Measurements from ENCODE around the gene SNAP23.

DNA sequence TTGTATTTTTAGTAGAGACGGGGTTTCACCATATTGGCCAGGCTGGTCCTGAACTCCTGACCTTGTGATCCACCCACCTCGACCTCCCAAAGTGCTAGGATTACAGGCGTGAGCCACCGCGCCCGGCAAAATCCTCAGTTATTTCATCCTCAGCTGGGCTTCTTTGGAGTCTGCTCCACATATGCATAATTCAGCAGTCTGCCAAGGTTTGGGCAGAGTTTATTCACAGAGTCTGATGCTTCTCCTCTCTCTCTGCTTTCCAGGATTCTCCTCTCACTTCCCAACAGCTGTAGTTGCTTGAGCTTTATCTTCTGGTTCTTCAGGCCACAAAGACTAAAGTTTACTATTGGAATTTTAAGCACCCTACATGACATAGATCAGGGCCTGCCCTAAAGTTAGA, 12.7 kb upstream of the SNAP23 start:
- TF ChIP-seq, protein P1, sequence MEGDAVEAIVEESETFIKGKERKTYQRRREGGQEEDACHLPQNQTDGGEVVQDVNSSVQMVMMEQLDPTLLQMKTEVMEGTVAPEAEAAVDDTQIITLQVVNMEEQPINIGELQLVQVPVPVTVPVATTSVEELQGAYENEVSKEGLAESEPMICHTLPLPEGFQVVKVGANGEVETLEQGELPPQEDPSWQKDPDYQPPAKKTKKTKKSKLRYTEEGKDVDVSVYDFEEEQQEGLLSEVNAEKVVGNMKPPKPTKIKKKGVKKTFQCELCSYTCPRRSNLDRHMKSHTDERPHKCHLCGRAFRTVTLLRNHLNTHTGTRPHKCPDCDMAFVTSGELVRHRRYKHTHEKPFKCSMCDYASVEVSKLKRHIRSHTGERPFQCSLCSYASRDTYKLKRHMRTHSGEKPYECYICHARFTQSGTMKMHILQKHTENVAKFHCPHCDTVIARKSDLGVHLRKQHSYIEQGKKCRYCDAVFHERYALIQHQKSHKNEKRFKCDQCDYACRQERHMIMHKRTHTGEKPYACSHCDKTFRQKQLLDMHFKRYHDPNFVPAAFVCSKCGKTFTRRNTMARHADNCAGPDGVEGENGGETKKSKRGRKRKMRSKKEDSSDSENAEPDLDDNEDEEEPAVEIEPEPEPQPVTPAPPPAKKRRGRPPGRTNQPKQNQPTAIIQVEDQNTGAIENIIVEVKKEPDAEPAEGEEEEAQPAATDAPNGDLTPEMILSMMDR (IDR thresholded peaks at IDR 0.05): no peak
- TF ChIP-seq, protein P2, sequence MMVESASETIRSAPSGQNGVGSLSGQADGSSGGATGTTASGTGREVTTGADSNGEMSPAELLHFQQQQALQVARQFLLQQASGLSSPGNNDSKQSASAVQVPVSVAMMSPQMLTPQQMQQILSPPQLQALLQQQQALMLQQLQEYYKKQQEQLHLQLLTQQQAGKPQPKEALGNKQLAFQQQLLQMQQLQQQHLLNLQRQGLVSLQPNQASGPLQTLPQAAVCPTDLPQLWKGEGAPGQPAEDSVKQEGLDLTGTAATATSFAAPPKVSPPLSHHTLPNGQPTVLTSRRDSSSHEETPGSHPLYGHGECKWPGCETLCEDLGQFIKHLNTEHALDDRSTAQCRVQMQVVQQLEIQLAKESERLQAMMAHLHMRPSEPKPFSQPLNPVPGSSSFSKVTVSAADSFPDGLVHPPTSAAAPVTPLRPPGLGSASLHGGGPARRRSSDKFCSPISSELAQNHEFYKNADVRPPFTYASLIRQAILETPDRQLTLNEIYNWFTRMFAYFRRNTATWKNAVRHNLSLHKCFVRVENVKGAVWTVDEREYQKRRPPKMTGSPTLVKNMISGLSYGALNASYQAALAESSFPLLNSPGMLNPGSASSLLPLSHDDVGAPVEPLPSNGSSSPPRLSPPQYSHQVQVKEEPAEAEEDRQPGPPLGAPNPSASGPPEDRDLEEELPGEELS (CRISPR knock-in tag; IDR thresholded peaks at IDR 0.05): no peak
- TF ChIP-seq ZBTB21 (CRISPR knock-in tag; IDR thresholded peaks at IDR 0.05; ENCODE audit: borderline replicate concordance): no peak
- TF ChIP-seq, protein P3, sequence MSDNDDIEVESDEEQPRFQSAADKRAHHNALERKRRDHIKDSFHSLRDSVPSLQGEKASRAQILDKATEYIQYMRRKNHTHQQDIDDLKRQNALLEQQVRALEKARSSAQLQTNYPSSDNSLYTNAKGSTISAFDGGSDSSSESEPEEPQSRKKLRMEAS (CRISPR knock-in tag; IDR thresholded peaks at IDR 0.05): no peak
- TF ChIP-seq, protein P4, sequence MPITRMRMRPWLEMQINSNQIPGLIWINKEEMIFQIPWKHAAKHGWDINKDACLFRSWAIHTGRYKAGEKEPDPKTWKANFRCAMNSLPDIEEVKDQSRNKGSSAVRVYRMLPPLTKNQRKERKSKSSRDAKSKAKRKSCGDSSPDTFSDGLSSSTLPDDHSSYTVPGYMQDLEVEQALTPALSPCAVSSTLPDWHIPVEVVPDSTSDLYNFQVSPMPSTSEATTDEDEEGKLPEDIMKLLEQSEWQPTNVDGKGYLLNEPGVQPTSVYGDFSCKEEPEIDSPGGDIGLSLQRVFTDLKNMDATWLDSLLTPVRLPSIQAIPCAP (CRISPR knock-in tag; IDR thresholded peaks at IDR 0.05): no peak
- TF ChIP-seq ZNF138 (CRISPR knock-in tag; conservative IDR thresholded peaks at IDR 0.05): no peak
- TF ChIP-seq CREB1 (CRISPR knock-in tag; IDR thresholded peaks at IDR 0.05): no peak
